Activated CD4-positive, alpha-beta T cell treated with anti-CD3 and anti-CD28 coated beads, Interleukin-2, amount 50 U/mL, for 48 hours (primary cell): ENCODE data around the gene NFATC3.
"Not testable (repeated sequence)": the region's sequence is repeated elsewhere in the genome, so short reads cannot be mapped to it uniquely, and the experiment has no call there.

ENCODE experiments used
- DNase-seq, 2 experiments: peaks; one replicate each; pipeline ENCODE4 v3.0.0-alpha.2; 2020

The NFATC3 gene

DNA sequence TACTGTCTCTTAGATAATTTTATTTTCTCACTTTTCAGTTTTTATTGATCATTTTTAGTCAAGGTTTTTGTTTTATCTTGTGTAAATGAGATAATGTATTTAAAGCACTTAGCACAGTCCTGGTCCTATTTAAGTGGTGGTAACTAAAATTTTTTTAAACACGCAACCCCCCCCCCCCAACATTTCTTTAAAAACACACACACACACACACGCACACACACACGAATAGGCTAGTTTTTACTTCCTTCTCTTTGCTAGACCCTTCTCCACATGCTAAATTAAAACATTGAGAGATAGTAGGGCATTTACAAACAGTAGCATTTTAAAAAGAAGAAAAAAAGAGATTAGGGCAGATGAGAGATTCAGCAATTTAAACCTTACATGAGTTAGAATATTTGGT is 5.0 kb downstream of the NFATC3 start:
- no peak for DNase-seq

- no peak for DNase-seq
Observed at GRCh38 chr16:68090533-68090932, 5.4 kb downstream of the NFATC3 start.

- no peak for DNase-seq
Observed at GRCh38 chr16:68091380-68092261, 6.5 kb downstream of the NFATC3 start.

DNA sequence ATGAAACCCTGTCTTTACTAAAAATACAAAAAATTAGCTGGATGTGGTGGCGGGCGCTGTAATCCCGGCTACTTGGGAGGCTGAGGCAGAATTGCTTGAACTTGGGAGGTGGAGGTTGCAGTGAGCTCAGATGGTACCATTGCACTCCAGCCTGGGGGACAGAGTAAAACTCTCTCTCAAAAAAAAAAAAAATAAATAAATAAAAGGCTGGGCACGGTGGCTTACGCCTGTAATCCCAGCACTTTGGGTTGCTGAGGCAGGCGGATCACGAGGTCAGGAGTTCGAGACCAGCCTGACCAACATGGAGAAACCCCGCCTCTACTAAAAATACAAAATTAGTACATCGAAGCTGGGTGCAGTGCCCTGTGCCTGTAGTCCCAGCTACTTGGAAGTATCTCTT is 7.1 kb downstream of the NFATC3 start:
- DNase-seq: not testable (repeated sequence)

DNA sequence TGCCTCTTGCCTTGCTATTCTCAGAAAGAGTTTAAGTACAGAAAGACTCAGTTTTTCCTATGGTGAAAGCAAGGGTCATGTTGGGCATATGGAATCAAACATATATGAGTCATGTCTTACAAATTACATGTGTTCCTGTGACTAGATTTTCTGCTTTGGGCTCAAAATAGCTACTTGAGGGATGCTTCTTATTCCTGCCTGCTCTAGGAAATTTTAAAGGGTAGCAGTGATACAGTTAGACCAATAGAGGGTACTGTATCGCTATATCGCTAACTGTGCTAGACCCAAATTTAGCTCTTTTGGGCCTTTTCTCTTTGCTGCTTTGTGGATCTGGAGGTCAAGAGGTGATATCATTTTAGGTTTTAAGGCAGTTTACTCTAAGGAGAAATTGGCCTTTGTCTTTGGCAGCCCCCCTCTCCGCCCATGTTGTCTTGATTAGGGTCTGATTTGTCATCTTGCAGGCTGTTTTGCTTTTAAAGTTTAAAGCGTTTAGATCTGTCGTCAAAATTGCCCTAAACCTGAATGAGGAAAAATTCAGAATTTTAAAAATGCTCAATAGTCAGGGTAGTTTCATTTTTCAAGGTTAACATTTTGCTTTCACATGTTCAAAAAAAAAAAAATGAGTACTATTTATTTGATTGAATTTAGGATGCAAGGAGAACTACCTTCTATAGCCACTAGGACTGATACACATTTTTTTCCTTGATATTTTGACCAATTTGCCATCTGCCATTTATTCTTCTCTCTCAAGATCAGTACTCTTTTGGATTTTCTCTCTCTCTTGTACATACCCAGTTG is 8.8 kb downstream of the NFATC3 start:
- no peak for DNase-seq

- no peak for DNase-seq
Observed at GRCh38 chr16:68094614-68094934, 9.4 kb downstream of the NFATC3 start.

- no peak for DNase-seq
Observed at GRCh38 chr16:68096491-68096890, 11.3 kb downstream of the NFATC3 start.

- DNase-seq: no peak
Observed at GRCh38 chr16:68097088-68097487, 11.9 kb downstream of the NFATC3 start.

GRCh38 chr16:68097895-68098294 is 12.7 kb downstream of the NFATC3 start:
- DNase-seq: no peak

DNA sequence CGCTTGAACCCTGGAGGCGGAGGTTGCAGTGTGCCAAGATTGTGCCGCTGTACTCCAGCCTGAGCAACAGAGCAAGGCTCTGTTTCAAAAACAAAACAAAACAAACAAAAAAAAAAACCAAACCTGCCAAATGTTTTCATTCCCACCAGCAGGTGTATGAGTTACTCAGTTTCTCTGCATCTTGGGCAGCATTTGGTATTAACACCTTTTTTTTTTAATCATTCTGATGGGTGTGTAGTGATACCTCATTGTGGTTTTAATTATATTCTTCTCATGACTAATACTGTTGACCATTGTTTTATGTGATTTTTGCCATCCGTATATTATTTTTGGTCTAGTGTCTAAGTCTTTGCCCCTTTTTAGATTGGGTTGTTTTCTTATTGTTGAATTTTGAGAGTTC is 15.3 kb downstream of the NFATC3 start:
- no peak for DNase-seq

GRCh38 chr16:68105611-68106010 is 20.4 kb downstream of the NFATC3 start:
- DNase-seq: no peak

DNA sequence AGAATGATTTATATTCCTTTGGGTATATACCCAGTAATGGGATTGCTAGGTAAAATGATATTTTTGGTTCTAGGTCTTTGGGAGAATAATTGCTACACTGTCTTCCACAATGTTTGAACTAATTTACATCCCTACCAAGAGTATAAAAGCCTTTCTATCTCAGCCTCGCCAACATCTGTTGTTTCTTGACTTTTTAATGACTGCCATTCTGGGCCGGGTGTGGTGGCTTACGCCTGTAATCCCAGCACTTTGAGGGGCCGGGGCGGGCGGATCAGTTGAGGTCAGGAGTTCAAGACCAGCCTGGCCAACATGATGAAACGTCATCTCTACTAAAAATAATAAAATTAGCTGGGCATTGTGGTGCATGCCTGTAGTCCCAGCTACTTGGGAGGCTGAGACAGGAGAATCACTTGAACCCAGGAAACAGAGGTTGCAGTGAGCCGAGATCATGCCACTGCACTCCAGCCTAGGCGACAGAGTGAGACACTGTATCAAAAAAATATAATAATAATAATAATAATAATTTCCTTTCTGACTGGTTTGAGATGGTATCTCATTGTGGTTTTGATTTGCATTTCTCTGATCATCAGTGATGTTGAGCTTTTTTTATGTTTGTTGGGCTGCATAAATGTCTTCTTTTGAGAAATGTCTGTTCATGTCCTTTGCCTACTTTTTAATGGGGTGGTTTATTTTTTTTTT is 22.2 kb downstream of the NFATC3 start:
- not testable (repeated sequence) for DNase-seq

DNA sequence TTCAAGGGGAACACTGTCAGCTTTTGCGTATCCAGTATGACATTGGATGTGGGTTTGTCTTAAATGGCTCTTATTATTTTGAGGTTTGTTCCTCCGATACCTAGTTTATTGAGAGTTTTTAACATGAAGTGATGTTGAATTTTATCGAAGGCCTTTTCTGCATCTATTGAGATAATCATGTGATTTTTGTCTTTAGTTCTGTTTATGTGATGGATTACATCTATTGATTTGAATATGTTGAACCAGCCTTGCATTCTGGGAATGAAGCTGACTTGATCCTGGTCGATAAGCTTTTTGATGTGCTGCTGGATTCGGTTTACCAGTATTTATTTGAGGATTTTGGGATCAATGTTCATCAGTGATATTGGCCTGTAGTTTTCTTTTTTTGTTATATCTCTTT is 24.0 kb downstream of the NFATC3 start:
- not testable (repeated sequence) for DNase-seq

- DNase-seq: not testable (repeated sequence)
Observed at GRCh38 chr16:68110611-68111010, 25.4 kb downstream of the NFATC3 start.

- DNase-seq: no peak
Observed at GRCh38 chr16:68111379-68111778, 26.2 kb downstream of the NFATC3 start.

DNA sequence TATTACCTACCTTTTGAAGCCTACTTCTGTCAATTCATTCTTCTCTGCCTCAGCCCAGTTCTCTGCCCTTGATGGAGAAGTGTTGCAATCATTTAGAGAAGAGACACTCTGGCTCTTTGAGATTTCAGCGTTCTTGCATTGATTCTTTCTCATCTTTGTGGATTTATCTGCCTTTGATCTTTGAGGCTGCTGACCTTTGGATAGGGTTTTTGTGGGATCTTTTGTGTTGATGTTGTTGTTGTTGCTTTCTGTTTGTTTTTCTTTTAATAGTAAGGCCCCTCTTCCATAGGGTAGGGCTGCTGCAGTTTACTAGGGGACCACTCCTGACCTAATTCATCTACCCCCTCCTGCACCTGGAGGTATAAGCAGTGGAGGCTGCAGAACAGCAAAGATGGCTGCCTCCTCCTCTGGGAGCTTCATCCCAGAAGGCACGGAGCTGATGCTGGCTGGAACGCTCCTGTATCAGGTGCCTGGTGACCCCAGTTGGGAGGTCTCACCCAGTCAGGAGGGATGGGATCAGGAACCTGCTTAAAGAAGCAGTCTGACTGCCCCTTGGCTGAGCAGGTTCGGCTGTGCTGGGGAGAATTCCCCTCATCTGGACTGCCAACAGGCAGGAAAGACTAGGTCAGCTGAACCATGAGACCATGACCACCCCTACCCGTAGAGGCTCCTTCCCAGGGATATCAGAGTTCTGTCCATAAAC is 28.0 kb downstream of the NFATC3 start:
- no peak for DNase-seq

DNA sequence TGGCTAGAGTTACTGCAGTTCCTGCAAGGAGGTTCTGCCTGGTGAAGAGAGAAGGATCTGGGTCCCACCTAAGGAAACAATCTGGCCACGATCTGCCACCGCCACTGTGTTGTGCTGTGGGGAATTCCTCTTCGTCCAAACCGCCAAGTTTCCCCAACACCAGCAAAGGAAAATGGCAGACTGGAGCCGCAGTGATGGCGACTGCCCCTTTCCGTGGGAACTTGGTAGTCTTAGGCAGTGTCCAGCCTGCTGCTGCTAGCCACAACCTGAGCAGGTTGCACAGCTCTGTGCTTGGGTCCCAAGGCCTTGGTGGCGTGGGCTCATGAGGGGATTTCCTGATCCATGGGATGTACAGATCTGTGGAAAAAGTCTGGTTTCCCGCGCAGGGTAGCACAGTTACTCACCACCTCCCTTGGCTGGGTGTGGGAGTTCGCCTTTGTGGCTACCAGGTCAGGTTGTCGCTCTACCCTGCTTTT is 28.6 kb downstream of the NFATC3 start:
- DNase-seq: no peak

- not testable (repeated sequence) for DNase-seq
Observed at GRCh38 chr16:68114939-68115338, 29.8 kb downstream of the NFATC3 start.

GRCh38 chr16:68115851-68116250 is 30.7 kb downstream of the NFATC3 start:
- DNase-seq: no peak

DNA sequence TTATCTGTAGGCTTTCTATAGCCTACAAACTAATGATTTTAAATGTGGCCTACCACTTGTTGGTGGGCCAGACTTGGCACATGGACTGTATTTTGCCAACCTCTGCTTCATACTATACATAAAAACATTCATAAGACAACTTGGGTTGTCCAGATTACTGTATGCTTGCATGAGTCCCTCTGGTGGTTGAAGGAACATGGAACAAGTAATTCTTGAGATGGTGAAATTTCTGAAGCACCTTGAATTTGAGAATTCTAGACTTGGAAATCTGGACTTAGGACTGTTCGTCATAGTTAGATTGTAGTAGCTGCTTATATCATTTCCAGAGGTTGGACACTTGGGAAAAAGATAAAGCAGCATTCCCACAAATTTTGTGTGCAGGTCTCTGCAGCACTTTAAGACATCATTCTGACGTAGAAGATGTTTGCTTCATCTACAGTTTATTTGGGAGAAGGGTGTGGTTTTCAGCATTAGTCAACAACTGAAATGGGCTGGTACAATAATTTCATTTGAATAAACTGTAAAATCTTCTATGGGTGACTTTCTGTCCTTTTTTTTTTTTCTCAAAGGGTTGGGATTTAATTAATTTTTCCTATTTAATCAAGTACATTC is 31.2 kb downstream of the NFATC3 start:
- no peak for DNase-seq

- DNase-seq: no peak
Observed at GRCh38 chr16:68117884-68118283, 32.7 kb downstream of the NFATC3 start.

DNA sequence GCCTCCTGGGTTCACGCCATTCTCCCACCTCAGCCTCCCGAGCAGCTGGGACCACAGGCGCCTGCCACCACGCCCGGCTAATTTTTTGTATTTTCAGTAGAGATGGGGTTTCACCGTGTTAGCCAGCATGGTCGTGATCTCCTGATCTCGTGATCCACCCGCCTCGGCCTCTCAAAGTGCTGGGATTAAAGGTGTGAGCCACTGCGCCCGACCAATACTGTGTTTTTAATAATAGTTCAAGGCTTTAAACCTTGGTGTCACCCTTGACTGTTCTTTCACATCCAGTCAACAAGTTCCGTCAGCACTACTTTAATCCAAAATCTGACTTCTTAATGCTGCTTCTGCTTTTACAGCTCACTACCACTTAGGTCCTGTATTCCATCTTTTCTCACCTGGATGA is 33.8 kb downstream of the NFATC3 start:
- not testable (repeated sequence) for DNase-seq
